Stimulated activated naive B cell treated with anti-CD40 and anti-IgM and Interleukin-4, amounts not matched to agents 10 μg/mL and 1 μg/mL and 100 μg/mL, for 72 hours (primary cell): ENCODE data around the gene PDIK1L.

Experiments used
- ATAC-seq, 2 donors: fragments of 150-1000 bp; cut with Tn5 transposase; replicated peaks; 2 replicates each; pipeline ENCODE4 v1.10.0; 2021; ENCODE audit warnings: moderate library complexity in 1 of 2
- DNase-seq: peaks from one replicate; pipeline ENCODE4 v3.0.0; 2021
- H3K27ac Mint-ChIP-seq: one replicate; pipeline ENCODE4 v1.8.0; 2022; ENCODE audit warnings: mild to moderate bottlenecking, mixed read lengths
- H3K27me3 Mint-ChIP-seq, 2 donors: one replicate each; pipeline ENCODE4 v1.8.0; 2022; ENCODE audit warnings: mixed read lengths in 2 of 2
- H3K36me3 Mint-ChIP-seq, 2 donors: one replicate each; pipeline ENCODE4 v1.8.0; 2022; ENCODE audit warnings: mixed read lengths in 2 of 2, mild to moderate bottlenecking in 1 of 2
- H3K4me1 Mint-ChIP-seq, 2 donors: one replicate each; pipeline ENCODE4 v1.8.0; 2022; ENCODE audit warnings: mixed read lengths in 2 of 2, mild to moderate bottlenecking in 1 of 2
- H3K4me3 Mint-ChIP-seq, 2 donors: one replicate each; pipeline ENCODE4 v1.8.0; 2022; ENCODE audit warnings: mild to moderate bottlenecking in 2 of 2, mixed read lengths in 2 of 2, moderate library complexity in 1 of 2
- H3K9me3 Mint-ChIP-seq, 2 donors: one replicate each; pipeline ENCODE4 v1.8.0; 2022; ENCODE audit warnings: mixed read lengths in 2 of 2, mild to moderate bottlenecking in 1 of 2

The PDIK1L gene

GRCh38 chr1:26161415-26162219 is 50.0 kb downstream of the PDIK1L start:
- Mint-ChIP-seq H3K27me3 (peaks cover 38 to 56% of the 10 kb centered on the region in 2 donors), H3K4me1 (peaks cover 15 to 21% of the 10 kb centered on the region in 2 donors), H3K4me3 (peak overlapping the region; percentile 57 to 73), H3K9me3 (no peaks in the 10 kb centered on the region), H3K27ac (no peak overlapping the region), H3K36me3 (no peaks in the 10 kb centered on the region)
- ATAC-seq, result peak; percentile 56 to 68
- peak; percentile 33 for DNase-seq

- no peak overlapping the region for H3K27ac Mint-ChIP-seq
- H3K4me1 Mint-ChIP-seq, result peaks cover 15 to 19% of the 10 kb centered on the region in 2 donors
- H3K4me3 Mint-ChIP-seq, result peak overlapping the region; percentile 57 to 68
- DNase-seq (no peak), ATAC-seq (no peak)
- H3K27me3 Mint-ChIP-seq, result peaks cover 36 to 51% of the 10 kb centered on the region in 2 donors
- no peaks in the 10 kb centered on the region for H3K36me3 Mint-ChIP-seq
- H3K9me3 Mint-ChIP-seq, result no peaks in the 10 kb centered on the region
Measured at GRCh38 chr1:26162220-26162709, 50.6 kb downstream of the PDIK1L start.

- peaks cover 25 to 45% of the 10 kb centered on the region in 2 donors for H3K27me3 Mint-ChIP-seq
- no peak overlapping the region for H3K27ac Mint-ChIP-seq
- no peaks in the 10 kb centered on the region for H3K9me3 Mint-ChIP-seq
- no peak for DNase-seq
- ATAC-seq, result no peak
- peaks cover 15 to 19% of the 10 kb centered on the region in 2 donors for H3K4me1 Mint-ChIP-seq
- H3K4me3 Mint-ChIP-seq, result peak overlapping the region in 1 of 2 donors; percentile 67
- H3K36me3 Mint-ChIP-seq, result no peaks in the 10 kb centered on the region
Measured at GRCh38 chr1:26163684-26164035, 52.0 kb downstream of the PDIK1L start.

GRCh38 chr1:26164036-26164860 is 52.6 kb downstream of the PDIK1L start:
- Mint-ChIP-seq H3K4me3 (peak overlapping the region; percentile 63 to 67), H3K36me3 (no peaks in the 10 kb centered on the region), H3K4me1 (peaks cover 15 to 21% of the 10 kb centered on the region in 2 donors), H3K27me3 (peaks cover 24 to 39% of the 10 kb centered on the region in 2 donors), H3K27ac (no peak overlapping the region), H3K9me3 (no peaks in the 10 kb centered on the region)
- peak; percentile 73 to 74 for ATAC-seq
- peak; percentile 21 for DNase-seq

GRCh38 chr1:26164861-26165842 is 53.5 kb downstream of the PDIK1L start:
- H3K27ac Mint-ChIP-seq, result no peak overlapping the region
- peaks cover 0 to 3% of the 10 kb centered on the region in 2 donors for H3K36me3 Mint-ChIP-seq
- no peaks in the 10 kb centered on the region for H3K9me3 Mint-ChIP-seq
- DNase-seq, result no peak
- no peak for ATAC-seq
- peaks cover 15 to 27% of the 10 kb centered on the region in 2 donors for H3K4me1 Mint-ChIP-seq
- peak overlapping the region; percentile 63 to 66 for H3K4me3 Mint-ChIP-seq
- peaks cover 19 to 30% of the 10 kb centered on the region in 2 donors for H3K27me3 Mint-ChIP-seq

- H3K9me3 Mint-ChIP-seq, result no peaks in the 10 kb centered on the region
- peaks cover 7 to 9% of the 10 kb centered on the region in 2 donors for H3K36me3 Mint-ChIP-seq
- DNase-seq (no peak), ATAC-seq (no peak)
- no peak overlapping the region for H3K27ac Mint-ChIP-seq
- H3K4me3 Mint-ChIP-seq, result no peak overlapping the region
- H3K4me1 Mint-ChIP-seq, result peaks cover 24 to 42% of the 10 kb centered on the region in 2 donors
- H3K27me3 Mint-ChIP-seq, result peaks cover 15 to 17% of the 10 kb centered on the region in 2 donors
Measured at GRCh38 chr1:26166719-26167281, 55.2 kb downstream of the PDIK1L start.

- Mint-ChIP-seq H3K4me1 (peaks cover 20 to 37% of the 10 kb centered on the region in 2 donors), H3K36me3 (peaks cover 7 to 9% of the 10 kb centered on the region in 2 donors), H3K27ac (peak within 1 kb of the TSS; percentile 97), H3K4me3 (peak within 1 kb of the TSS; percentile 92 to 98), H3K9me3 (no peaks in the 10 kb centered on the region), H3K27me3 (peaks cover 9 to 10% of the 10 kb centered on the region in 2 donors)
- DNase-seq, result no peak
- ATAC-seq, result no peak
Measured at GRCh38 chr1:26168410-26169197, 57.0 kb downstream of the PDIK1L start, which contains the start of gene C1orf232. Gene C1orf232, minus strand, starts transcription at chr1:26168963. Its CDS starts 464 bp downstream, at chr1:26168499.

- no peak for DNase-seq
- ATAC-seq, result no peak
- Mint-ChIP-seq H3K27me3 (peaks cover 9 to 10% of the 10 kb centered on the region in 2 donors), H3K27ac (peak overlapping the region; percentile 97), H3K4me1 (peaks cover 21 to 42% of the 10 kb centered on the region in 2 donors), H3K4me3 (peak overlapping the region; percentile 92 to 98), H3K36me3 (peaks cover 9 to 11% of the 10 kb centered on the region in 2 donors), H3K9me3 (no peaks in the 10 kb centered on the region)
Measured at GRCh38 chr1:26169198-26169554, 57.6 kb downstream of the PDIK1L start.

- peak; percentile 92 for DNase-seq
- Mint-ChIP-seq H3K27me3 (peaks cover 5% of the 10 kb centered on the region in 2 donors), H3K4me3 (peak within 1 kb of the TSS; percentile 92 to 98), H3K27ac (peak within 1 kb of the TSS; percentile 97), H3K9me3 (no peaks in the 10 kb centered on the region), H3K36me3 (peaks cover 9 to 11% of the 10 kb centered on the region in 2 donors), H3K4me1 (peaks cover 17 to 37% of the 10 kb centered on the region in 2 donors)
- ATAC-seq, result peak; percentile 97 to 98
Measured at GRCh38 chr1:26169669-26170471, 58.2 kb downstream of the PDIK1L start, which contains the start of gene ZNF593. Gene ZNF593, plus strand, starts transcription at chr1:26169908. Its CDS starts 76 bp downstream, at chr1:26169984.

- peak overlapping the region; percentile 92 to 98 for H3K4me3 Mint-ChIP-seq
- peaks cover 9 to 11% of the 10 kb centered on the region in 2 donors for H3K36me3 Mint-ChIP-seq
- no peak for DNase-seq
- peak overlapping the region; percentile 97 for H3K27ac Mint-ChIP-seq
- ATAC-seq, result no peak
- no peaks in the 10 kb centered on the region for H3K27me3 Mint-ChIP-seq
- peaks cover 12 to 31% of the 10 kb centered on the region in 2 donors for H3K4me1 Mint-ChIP-seq
- no peaks in the 10 kb centered on the region for H3K9me3 Mint-ChIP-seq
Measured at GRCh38 chr1:26170472-26170821, 58.8 kb downstream of the PDIK1L start.

- ATAC-seq (no peak), DNase-seq (no peak)
- H3K4me1 Mint-ChIP-seq, result peaks cover 12 to 28% of the 10 kb centered on the region in 2 donors
- peak within 1 kb of the TSS; percentile 92 to 98 for H3K4me3 Mint-ChIP-seq
- H3K27me3 Mint-ChIP-seq, result no peaks in the 10 kb centered on the region
- H3K9me3 Mint-ChIP-seq, result no peaks in the 10 kb centered on the region
- H3K36me3 Mint-ChIP-seq, result peaks cover 9 to 11% of the 10 kb centered on the region in 2 donors
- H3K27ac Mint-ChIP-seq, result peak within 1 kb of the TSS; percentile 97
Measured at GRCh38 chr1:26171084-26172072, 59.8 kb downstream of the PDIK1L start, which contains the start of gene ZNF593OS. Gene ZNF593OS, minus strand, starts transcription at chr1:26171832. Its CDS starts 171 bp downstream, at chr1:26171661.
